Neutrophil (primary cell): ENCODE results near the gene CORO6.

ENCODE experiments used
- H3K27ac ChIP-seq: fragments of 200-600 bp; sonication (generic); 2 replicates; pipeline ENCODE4 v1.5.1; 2016; ENCODE audit warnings: mild to moderate bottlenecking, moderate library complexity
- H3K27me3 ChIP-seq: fragments of 200-600 bp; sonication (generic); 2 replicates; pipeline ENCODE4 v1.6.0; 2016; ENCODE audit warnings: mild to moderate bottlenecking
- H3K36me3 ChIP-seq: fragments of 200-600 bp; sonication (generic); 2 replicates; pipeline ENCODE4 v1.5.1; 2017
- H3K4me1 ChIP-seq, 2 experiments: fragments of 200-600 bp in 1 of 2; sonication (generic) in 1 of 2; 1 replicate in 1 of 2; 2 replicates in 1 of 2; pipeline versions ENCODE4 v1.5.1 to v1.6.1; 2013 to 2016; ENCODE audit warnings: low read depth in 1 of 2, low read length in 1 of 2, mild to moderate bottlenecking in 1 of 2, moderate library complexity in 1 of 2; ENCODE audit not compliant: control insufficient read depth in 1 of 2, insufficient read depth in 1 of 2
- H3K4me3 ChIP-seq, 2 experiments: fragments of 200-600 bp in 1 of 2; sonication (generic) in 1 of 2; 1 replicate in 1 of 2; 2 replicates in 1 of 2; pipeline ENCODE4 v1.5.1; 2013 to 2016; ENCODE audit warnings: low read depth in 1 of 2, low read length in 1 of 2, mild to moderate bottlenecking in 1 of 2, moderate library complexity in 1 of 2
- H3K9me3 ChIP-seq: fragments of 200-600 bp; sonication (generic); 2 replicates; pipeline ENCODE4 v1.5.1; 2016
- CTCF ChIP-seq: fragments of 200-600 bp; sonication (generic); IDR thresholded peaks from 2 replicates; pipeline ENCODE4 v1.5.1; 2016; ENCODE audit warnings: antibody characterized with exemption

The CORO6 gene

DNA sequence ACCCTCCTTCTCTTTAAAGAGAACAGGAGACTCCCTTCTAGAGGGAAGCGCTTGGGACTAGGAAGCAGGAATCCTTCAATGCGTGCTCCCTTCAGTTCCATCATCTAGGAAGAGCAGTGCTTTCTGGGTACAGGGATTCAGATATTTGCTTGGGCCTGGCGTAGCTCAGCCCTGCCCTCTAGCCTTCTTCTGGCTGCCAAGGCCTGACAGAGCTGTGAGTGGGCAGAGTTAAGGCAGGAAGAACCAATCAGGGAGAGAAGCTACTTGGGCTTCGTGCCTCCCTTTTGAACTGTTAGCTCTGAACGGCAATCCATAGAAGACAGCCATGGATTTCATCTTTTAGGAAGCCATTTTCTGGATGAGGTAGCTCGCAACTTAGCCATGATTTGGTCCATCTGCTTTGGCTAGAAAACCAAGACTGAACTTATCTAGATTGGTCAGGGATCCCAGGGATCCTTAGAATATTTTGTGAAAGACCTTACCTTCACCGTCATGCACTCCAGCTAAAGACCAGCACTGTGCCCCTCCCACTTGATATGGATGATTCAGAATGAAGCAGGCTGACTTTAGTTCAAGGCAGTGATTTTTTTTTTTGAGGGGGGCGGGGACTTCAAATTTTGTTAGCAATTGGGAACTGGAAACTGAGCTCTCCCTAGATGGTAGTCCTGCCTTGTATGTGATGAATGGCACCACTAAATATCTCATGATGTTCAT is 2.5 kb upstream of the CORO6 start:
- TF ChIP-seq CTCF, result no peak
- H3K27me3 ChIP-seq, result peaks cover 41% of the 10 kb centered on the region
- no peak overlapping the region for H3K4me3 ChIP-seq

DNA sequence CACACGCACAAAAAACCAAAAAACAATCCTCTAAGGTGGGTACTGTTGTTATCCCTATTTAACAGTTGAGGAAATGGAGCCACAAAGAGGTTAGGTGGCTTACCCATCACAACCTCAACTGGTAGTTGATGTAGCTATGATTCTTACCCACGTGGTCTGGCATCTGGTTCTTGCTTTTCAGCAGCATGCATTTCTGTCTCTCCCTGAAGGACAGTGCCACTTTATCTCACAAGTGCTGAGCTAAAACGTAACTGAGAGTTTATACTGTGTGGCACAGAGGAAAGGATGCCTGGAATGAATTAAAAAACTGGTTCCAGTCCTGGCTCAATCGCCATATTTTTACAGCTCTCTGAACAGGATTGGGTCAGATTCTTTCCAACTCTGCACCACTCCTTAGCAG is 1.9 kb upstream of the CORO6 start:
- Histone ChIP-seq H3K4me1 (peaks cover 13 to 14% of the 10 kb centered on the region in 2 experiments), H3K4me3 (no peak overlapping the region), H3K27me3 (peaks cover 47% of the 10 kb centered on the region), H3K36me3 (peaks cover 42% of the 10 kb centered on the region), H3K27ac (peak overlapping the region; percentile 35), H3K9me3 (no peaks in the 10 kb centered on the region)
- no peak for TF ChIP-seq CTCF

More for the DNA sequence above, 2.5 kb upstream of the CORO6 start:
- Histone ChIP-seq H3K36me3 (peaks cover 48% of the 10 kb centered on the region), H3K4me1 (peaks cover 13 to 14% of the 10 kb centered on the region in 2 experiments), H3K27ac (peak overlapping the region; percentile 35), H3K9me3 (no peaks in the 10 kb centered on the region)

DNA sequence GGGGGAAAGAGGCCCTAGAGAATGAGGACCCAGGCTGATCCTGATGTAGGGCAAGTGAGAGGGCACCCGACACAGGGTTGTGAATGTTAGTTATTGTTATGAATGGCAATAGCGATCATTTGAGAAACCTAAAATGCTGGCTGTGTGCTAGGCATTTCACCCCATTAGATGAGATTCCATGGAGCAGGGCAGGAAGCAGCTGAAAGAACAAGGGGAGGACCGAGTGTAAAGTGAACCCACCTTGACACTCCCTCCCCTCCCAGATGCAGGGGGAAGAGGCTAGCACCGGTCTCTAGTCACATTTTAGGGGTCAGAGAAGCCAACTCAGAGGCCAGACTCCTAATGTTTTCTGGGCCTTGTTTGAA is 553 bp upstream of the CORO6 start:
- Histone ChIP-seq H3K27ac (no peak overlapping the region), H3K9me3 (no peaks in the 10 kb centered on the region), H3K4me1 (peaks cover 16 to 17% of the 10 kb centered on the region in 2 experiments), H3K36me3 (peaks cover 28% of the 10 kb centered on the region), H3K27me3 (peaks cover 60% of the 10 kb centered on the region), H3K4me3 (no peak overlapping the region)
- no peak for TF ChIP-seq CTCF

DNA sequence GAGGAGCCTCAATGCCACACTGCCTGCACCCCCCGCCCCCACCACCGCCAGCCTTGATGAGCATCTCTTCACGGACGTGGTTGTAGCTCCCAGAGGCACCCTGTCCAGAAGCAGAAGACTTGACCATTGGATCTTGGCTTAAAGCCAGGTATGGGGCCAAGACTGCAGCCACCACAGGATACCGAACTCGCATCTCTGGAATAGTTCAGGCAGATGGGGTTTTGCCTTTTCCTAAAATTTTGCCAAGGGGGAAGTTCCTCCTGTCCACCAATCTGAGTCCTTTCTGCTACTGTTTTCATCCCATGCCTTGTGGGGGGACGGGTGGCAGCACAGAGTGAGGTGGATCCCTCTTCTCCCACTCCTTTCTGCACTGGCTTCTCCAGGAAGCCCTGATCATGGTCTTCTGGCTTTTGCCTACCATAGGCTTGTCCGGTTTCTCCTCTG is 939 bp downstream of the CORO6 start:
- H3K27ac ChIP-seq, result no peak overlapping the region
- peaks cover 31 to 32% of the 10 kb centered on the region in 2 experiments for H3K4me1 ChIP-seq
- TF ChIP-seq CTCF, result no peak
- H3K27me3 ChIP-seq, result peaks cover 75% of the 10 kb centered on the region
- H3K4me3 ChIP-seq, result peak overlapping the region in 1 of 2 experiments; percentile 50
- no peaks in the 10 kb centered on the region for H3K9me3 ChIP-seq
- H3K36me3 ChIP-seq, result peaks cover 17% of the 10 kb centered on the region

- Histone ChIP-seq H3K27me3 (peaks cover 83% of the 10 kb centered on the region), H3K4me1 (peaks cover 39 to 40% of the 10 kb centered on the region in 2 experiments), H3K36me3 (peaks cover 10% of the 10 kb centered on the region), H3K9me3 (no peaks in the 10 kb centered on the region), H3K4me3 (no peak overlapping the region), H3K27ac (no peak overlapping the region)
- TF ChIP-seq CTCF, result no peak
Observed at GRCh38 chr17:29620779-29621500, 1.8 kb downstream of the CORO6 start.
